T-helper 2 cell (primary cell): Measurements from ENCODE around the gene TMEM42.

ENCODE experiments used
- DNase-seq, 5 experiments: peaks; one replicate each; pipeline versions ENCODE4 v3.0.0 to v3.0.0-alpha.2; 2012 to 2022

The TMEM42 gene

GRCh38 chr3:44914936-44915335 is 53.2 kb downstream of the TMEM42 start:
- no peak for DNase-seq
